ENCODE results near the gene ARAP1.

ARAP1 gene

DNA sequence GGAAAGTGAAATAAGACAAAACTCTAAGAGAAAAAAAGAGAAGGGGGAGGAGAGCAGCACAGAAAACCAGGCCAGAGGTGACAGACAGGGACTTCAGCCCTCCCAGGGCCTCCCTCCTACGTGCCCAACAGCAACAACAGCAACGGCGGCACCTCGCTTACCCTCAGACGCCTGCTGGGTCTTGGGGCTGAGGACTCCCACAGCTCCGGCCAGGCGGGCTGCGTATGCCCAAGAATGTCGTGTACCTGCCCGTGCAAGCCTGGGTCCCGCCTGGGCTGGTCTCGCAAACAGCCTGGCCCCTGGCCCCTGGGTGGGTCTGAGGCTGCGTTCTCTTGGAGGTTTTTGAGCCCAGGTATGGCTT, 30.5 kb downstream of the ARAP1 start:
- no peak for DNase-seq

DNA sequence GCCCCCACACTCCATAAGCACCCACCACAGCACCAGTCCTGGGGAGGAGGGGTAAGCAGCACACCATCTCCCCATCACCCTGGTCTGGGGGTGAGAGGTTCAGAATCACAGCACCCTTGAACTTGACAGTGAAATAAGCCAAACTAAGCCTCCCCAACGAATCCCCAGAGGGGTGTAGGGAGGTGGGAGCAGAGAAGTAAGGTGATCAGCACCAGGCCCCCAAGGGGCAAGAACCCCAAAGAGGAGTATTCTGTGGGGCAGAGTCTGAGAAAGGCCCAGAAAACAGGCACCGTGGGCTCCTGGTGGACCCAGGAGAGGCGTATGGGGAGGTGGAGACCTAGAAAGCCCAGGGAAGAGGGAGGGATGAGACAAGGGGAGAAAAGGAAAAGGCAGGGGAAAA, 30.9 kb downstream of the ARAP1 start:
- no peak for DNase-seq

DNA sequence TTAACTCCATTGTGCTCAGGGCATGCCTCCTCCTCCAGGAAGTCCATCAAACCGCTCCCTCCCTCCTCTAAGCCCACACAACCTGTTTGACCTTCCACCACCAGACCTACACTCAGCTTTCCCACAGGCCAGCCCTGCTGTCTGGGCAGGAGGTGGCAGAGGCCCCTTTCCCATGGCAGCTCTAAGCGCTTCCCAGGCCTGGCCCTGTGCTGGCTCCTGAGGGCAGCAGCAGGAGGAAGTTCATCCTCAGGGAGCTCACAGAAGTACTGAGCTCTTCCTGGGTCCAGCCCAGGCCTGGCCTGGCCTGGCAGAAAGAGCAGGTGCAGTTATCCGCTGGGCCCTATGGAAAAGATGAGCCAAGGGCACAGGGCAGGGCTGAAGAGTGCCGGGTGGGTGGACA, 31.4 kb downstream of the ARAP1 start:
- no peak for DNase-seq

DNA sequence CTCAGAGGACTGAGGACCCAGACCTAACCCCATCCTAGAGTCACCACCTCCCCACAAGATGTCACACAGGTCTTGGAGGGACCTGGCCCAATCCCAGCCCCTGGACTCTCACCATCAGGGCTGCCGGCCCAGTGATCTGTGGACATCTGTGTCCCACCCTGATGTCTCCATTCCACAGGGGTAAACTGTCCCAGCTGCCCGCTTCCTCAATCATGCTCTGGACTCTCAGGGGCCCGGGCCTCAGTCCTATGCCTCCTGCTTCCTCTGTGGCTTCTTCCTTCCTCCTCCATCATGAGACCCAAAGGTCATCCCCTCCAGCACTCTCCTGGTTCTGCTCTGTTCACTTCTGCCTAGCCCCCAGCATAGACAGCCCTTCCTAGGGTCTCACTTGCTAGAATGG, 32.2 kb downstream of the ARAP1 start:
- DNase-seq = no peak

DNA sequence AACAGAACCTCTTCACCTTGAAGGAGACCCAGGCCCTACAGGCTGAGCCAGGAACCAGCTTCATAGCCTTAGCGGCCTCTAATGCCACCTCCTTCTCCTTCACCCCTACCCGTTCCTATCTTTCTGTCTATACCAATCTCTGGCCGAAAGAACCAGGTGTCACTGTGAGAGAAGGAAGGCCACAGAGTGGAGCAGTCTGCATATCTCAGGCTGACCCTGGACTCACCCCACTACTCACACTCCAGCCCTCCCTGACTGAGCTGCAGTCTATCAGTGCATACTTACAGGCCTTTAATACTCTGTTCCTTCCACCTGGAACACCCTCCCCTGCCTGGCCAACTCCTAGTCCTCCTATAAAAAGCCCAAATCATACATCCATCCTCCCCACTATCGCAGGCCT, 32.7 kb downstream of the ARAP1 start:
- DNase-seq = no peak

DNA sequence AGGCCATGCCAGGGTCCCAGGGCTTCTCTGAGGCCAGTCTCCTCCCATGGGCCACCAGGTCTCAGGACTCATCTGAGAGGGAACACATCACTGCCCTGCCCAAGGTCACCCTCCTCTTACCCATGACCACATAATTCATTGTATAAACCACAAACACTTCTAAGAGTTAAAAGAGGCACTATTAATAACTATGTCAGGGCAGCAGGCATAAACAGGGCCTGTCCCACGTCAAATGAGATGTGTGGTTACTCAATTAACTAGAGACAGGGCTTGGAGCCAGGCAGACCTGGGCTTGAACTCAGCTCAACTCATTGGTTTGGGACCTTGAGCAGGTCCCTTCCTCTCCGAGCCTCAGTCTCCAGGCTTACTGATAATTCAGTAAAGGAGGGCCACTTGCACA, 33.1 kb downstream of the ARAP1 start:
- DNase-seq = no peak

DNA sequence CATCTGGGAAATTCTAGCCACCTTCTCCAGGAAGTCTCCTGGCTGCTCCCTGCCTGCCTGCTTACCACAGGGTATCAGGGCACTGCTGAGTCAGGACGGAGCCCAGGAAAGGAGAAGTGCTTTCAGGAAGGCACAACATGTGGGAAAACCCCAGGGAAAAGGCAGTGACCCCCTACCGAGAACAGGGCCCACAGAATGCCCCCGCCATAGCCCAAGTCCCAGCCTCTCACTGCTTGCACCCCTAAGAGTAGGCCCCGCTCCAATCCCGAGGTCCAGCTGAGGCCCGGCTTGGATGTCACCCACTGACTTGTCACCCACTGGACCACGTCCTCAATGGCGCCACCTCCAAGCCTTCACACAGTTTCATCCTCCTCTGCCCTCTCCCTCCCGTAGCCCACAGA, 34.1 kb downstream of the ARAP1 start:
- no peak for DNase-seq

DNA sequence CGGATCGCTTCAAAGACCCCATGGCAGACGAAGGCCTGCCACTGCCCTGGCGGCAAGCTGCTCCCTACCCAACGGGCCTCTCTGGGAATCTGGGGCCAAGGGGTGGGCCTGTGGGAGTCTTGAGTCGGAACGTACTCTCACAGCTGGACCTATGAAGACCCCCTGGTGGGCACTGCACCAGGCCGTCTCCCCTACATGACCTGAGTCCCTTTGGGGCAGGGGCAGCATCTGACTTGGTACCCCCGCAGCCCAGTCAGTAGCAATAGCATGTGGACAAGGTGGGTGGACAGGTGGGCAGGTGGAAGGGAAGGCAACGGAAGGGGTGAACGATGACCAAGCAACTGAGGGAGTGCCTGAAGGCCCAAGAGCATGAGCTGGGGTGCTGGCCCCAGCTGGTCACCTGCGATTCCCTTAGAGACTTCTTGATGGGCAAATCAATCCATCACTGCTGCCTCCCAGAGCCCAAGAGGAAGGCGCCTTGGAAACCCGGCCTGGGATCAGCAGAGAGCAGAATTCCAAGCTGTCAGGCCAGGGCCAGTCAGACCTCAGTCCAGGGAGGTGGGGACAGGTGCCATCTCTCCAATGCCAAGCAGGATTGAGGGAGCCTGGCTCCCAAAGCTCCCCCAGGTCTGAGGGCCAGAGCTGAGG, 35.3 kb downstream of the ARAP1 start:
- no peak for DNase-seq

DNA sequence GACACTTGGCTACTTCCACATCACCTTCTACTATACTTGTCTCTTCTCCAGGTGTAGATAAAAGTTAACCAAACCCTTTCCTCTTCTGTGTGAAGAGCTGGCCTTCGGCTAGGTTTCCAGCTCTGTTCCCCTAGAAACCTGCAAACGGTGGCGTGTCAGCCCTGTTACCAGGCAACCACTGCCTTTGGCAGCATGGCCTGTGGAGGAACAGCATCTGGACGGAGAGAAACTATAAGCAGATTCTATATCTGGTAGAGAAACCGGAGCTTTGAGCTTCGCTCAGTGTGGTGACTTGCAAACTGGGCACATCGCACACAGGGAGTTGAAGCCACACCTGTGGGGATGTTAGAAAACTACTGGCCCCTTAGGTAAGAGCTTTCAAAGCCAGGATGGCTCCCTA, 35.9 kb downstream of the ARAP1 start:
- no peak for DNase-seq

DNA sequence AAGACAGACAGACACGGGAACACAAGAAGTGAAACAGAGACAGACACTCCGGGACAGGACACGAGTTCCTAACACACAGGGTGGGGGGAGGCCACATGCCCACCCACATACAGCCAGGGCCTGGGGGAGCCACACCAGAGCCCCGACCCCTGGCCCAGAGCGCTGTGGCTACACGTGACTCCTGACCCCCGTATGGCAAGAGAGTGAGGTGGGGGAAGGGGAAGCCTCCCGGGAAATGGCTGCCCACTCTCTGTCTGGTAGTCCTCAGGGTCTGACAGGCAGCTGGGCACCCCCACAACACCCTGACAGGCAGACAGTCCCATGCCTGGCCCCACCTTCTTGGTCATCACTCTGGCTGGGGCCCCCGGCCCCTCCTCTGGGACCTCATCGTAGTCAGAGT, 39.4 kb downstream of the ARAP1 start:
- no peak for DNase-seq

DNA sequence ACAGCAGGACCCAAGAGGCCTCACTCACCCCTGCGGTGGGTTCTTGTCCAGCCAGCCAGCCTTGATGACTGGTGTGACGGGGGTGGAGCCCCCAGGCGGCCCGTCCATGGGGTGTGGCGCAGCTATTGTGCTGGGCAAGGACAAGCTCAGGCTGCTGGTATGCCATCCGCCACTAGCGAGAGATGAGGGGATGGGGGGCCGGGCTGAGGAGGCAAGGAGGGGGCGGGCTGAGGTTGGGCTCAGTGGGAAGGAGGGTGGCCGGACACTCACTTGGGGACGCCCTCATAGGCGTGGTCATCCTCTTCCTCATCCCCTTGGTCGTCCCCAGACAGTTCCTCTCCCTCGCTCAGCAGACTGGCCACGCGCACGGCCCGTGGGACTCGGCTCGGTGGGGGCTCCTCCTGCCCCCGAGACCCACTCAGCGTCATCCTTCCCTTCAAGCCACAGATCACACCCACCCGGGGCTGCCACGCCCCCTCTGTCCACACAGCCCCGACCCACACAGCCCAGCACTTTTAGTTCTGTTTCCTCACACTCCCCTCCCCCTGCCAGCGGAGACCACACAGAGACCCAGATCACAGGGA, 39.9 kb downstream of the ARAP1 start:
- DNase-seq = no peak

DNA sequence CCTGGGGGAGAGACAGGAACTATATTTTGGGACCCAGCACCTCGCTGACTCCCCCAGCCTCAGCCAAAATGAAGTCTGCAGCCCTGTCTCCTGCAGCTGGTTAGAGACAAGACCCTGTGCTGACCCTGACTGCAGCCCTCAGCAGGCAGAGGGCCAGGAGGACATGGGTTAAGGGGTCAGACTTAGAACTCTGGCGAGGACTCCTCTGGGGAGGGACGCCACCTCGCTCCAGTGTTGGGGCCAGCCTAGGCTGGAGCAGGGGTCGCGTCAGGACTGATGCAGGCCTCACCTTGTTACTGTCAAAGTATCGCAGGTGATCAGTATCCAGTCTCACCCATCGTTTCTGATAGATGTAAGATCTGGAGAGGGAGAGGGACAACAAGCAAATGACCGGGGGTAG, 41.1 kb downstream of the ARAP1 start:
- DNase-seq = no peak

DNA sequence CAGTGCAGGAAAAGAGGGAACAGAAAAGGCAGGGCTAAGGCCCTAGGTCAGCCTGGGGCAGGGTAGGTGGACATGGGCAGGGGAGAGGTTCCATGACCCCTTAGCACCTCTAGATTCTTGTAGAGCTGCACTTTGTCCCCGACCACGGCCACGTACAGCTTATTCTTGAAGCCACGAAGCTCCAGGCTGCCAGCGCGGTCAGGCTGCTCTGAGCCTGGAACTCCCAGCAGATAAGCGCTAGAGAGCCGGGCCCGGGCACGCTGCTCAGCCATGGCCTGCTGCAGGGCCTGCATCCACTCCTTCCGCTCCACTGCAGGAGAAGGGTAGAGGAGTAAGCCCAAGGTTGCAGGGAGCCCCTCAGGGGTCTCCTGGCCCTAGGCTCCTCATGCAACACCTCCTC, 41.9 kb downstream of the ARAP1 start:
- no peak for DNase-seq

DNA sequence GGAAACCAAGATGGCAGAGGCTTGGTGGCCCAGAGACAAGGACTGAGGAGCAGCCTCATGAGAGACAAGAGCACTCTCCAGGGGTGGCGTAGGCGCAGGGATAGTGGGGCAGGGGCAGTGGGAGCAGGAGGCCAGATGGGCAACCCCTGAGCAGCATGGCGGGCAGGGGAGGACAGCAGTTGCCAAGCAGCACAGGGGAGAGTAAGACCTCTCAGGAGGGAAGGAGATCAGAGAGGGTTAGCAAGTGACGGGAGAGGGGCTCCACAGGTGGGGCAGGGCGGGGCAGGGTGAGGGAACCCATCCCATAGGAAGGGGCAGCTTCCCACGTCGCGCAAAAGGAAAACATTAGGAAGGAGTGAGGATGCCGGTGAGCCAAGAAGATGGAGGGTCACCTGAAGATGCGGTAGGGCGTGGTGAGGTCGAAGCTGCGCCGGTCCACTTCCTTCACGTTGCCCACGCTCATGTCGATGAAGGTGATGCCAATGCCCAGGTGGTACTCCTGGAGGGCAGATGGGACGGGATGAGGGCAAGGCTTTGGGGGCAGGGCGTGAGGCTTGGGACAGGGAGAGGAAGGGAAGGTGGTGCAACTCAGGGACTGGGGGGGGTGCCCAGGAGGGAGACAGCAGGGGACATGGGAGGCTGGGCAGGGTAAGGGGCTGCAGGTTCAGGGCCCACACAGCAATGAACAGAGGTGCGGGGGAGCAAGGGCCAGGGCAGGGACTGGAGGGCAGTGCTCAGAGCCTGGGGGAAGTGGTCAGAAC, 42.5 kb downstream of the ARAP1 start:
- no peak for DNase-seq

DNA sequence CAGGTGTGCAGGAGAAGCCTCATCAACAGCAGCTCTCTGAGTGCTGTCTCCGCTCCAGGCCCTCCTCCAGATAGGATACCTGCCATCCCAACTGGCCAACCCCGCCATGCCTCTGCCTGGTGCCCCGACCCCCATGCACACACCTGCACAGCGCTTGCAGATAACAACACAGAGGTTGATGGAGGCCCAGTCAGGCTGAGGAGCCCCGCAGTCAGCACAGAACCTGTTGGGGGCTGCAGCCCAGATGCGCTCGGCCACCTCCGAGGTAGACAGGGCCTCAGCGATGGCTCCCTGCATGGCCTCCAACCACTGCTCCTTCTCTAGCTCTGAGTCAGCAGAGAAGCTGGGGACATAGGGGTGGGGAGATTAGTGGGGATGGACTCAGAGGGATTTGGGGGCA, 45.2 kb downstream of the ARAP1 start:
- no peak for DNase-seq

DNA sequence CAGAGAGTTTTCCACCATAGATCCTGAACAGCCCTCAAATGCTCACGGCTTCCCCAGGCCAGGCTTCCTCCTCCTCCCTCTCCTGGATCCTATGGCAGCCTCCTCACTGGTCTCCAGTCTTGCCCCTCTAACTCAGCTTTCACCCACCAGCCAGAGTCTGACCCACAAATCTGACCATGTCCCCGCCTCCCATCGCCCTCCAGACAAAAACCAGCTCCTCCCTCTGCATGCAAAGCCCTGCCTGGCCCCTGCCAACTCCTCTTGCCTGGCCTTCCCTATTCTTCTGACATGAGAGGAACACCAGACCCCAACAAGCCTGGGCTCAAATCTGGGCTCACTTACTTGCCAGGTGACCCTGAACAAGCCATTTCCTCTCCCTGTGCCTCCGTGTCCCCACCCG, 45.6 kb downstream of the ARAP1 start:
- no peak for DNase-seq

DNA sequence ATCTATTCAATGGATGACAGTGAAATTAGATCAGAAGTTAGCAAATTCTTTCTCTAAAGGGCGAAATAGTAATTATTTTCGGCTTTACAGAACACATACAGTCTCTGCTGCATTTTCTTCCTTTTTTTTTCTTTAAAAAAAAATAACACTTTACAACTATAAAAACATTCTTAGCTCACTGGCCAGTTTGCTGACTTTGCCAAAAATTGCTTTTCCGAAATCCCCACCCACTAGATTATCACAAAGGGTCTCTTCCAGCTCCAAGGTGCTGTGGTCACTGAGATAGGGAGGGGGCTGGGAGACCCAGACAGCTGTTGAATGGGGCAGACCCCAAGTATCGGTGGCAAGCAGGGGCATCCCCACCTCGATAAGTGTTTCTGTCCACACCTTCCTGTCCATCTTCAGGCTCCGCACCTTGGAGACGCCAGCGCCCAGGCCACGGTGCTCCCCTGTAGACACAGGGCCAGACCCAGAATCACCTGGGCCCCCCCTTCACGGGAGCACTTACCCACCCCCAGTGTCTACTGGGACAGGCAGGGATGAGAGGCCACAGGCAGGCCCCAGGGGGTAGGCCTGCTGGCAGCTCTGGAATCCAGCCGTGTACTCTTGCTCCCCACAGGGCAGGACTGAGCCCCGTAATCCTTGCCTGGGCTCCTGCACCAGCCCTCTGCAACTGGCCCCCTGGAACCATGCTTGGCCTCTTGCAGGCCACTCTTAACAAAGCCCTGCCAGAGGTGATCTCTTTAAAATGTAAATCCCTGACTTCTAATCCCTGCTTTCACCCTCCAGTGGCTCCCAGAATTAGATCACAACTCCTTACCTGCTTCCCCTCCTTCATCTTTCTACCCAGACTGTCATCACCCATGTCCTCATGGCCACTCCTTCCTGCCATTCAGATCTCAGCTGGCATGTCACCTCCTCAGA, 46.5 kb downstream of the ARAP1 start:
- DNase-seq = no peak

DNA sequence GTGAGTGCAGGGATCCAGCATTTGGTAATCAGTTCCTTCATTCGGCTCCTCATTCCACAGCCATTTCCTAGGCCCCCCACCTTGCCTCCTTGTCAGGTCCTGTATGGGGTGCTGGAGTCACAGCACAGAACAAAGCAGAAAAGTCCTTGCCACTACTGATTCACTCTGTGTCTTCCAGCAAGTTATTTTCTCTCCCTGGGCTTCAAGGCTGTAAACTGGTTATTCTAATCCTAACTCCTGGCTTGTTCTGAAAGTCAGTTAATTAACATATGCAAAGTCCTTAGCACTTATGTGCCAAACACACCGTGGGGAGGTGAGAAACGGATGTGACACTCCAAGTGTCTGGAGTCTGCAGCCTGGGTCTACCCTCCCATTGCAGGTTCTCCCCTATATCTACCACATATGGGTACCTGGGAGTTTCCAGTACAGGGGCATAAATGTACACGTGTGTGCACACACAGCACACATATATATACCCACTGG, 47.4 kb downstream of the ARAP1 start:
- no peak for DNase-seq

DNA sequence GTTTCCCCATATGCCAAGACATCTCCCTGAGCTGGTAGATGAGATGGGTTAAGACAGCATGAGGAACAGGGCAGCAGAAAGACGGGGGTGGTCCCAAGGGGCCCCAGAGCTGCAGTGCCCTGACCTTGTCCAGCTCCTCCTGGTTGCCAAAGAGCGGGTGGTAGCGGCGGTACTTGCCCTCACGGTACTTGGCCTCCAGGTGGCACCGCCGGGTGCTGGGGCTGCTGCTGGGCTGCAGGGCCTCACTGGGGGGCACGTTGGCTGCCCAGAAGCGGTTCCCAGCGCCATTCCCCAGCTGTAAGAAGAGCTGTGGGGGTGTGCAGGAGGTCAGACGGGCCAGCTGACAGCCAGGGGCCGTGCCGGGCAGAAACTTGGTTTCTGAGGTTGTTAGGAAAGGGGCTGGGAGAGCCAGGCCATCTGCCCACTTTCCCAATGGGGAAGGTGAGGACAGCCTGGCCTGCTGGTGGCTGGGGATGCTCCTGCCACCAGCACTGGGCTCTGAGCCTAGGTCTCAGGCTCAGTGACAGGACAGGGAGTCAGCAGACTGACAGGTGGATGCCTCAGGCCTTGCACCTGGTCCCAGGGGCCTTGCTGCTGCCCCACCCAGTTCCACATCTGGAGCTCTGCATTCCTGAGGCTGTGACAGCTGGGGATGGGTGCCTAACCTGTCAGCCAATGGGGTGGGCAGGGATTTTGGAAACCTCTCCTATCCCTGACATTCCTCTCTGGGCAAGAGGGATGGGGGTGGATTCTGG, 48.0 kb downstream of the ARAP1 start:
- DNase-seq = no peak

DNA sequence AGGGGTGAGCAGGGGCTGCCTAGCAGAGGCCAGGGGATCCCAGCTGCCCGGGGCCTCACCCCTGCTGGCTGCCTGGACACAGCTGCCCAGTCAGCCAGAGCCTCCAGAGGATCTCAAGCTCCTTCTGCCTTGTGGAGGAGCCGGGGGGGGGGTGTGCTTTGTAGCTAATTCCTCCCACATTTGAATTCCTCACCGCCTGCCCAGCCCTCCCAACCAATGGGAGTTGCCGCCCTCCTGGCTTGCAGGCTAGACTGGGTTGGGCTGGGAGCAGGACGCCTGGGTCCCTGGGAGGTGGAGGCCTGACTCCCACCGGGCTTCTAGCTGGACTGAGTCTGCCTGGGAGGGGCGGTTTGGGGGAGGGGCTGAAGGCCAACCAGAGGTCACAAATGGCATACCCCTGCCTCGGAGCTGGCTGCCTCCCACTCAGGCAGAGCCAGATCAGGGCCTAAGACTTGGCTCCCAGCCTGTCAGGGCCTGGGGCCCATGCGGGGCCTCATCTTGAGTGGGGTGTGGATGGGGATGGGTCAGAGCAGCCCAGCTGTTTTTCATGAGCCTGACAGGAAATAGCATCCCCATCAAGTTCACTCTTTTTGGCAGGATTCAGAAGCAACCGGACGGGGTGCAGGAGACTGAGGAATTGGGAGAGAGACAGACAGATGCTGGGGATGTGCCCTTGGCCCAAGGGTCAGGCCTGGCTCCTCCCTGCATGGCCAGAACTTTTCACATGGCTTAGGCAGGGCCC, 48.8 kb downstream of the ARAP1 start:
- no peak for DNase-seq

DNA sequence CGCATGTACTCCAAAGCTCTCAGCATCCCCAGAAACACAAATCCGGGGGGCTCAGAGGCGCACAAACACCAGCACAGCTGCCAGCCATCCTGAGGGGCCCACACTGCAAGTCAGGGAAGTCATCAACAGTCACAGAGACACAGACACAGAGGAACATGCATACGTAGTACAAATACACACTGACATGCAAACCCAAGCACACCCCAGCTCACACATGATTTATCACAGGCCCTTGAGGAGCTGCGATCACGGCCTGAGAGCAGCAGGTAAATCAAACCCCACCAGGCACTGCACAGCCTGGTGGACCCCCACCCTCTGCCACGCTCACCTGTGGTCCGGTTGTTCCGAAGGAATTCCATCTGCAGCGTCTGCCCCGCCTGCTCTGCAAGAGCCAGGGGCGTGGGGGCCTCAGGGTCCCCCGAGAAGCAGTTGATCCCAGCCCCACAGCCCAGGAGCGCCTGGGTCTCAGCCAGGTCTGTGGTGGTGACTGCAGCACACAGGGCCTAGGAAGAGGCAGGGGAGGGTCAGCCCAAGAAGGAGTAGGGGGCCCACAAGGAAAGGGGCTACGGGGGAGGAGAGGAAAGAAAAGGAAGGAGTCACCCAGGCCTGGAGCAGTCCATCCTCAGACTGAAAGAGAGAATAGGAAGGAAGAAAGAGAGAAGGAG, 49.5 kb downstream of the ARAP1 start:
- no peak for DNase-seq

All from GOT3 (cell line).